Inflammatory macrophage treated with lipopolysaccharide for 1 hour (primary cell): ENCODE measurements around the gene APOL4.
"Not testable (repeated sequence)": the region's sequence is repeated elsewhere in the genome, so short reads cannot be mapped to it uniquely, and the experiment has no call there.

Source experiments
- DNase-seq, 2 donors: peaks; one replicate each; pipeline ENCODE4 v3.0.0-alpha.2; 2020 to 2022

APOL4 gene

DNA sequence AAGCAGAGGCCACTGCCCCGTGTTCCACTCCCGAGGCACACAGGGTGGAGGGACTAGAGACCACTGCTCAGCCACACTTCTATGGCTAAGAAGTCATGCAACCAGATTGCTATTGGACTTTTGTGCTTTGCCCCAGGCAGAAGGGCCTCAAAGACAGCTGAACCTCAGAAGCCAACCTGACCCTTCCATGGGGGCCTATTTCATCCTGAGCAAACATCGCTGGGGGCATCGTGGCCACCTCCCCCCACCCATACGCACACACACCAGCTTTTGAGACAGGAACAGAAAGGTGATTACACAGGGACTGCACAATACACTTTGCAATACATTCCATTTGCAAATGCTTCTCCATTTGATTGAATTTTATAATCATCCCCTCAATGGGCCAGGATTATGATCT is 4.0 kb upstream of the APOL4 start:
- not testable (repeated sequence) for DNase-seq

DNA sequence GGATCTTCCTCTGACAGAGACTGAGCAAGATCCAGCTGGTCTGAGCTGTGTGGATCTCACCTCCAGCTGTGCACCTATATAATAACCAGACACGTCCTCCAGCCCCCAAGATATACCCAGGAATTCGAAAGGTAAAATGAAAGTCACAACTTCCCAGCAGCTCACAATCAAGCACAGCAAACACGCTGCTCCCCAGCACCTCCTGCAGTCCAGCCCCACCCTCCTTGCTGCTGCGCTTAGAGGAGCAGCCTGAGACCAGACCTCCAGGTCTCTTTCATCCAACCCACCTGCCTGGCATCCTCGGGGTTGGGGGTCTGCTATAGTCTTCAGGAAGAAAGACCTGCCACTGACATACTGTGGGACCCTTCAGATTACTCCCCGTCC is 3.0 kb upstream of the APOL4 start:
- DNase-seq = no peak

DNA sequence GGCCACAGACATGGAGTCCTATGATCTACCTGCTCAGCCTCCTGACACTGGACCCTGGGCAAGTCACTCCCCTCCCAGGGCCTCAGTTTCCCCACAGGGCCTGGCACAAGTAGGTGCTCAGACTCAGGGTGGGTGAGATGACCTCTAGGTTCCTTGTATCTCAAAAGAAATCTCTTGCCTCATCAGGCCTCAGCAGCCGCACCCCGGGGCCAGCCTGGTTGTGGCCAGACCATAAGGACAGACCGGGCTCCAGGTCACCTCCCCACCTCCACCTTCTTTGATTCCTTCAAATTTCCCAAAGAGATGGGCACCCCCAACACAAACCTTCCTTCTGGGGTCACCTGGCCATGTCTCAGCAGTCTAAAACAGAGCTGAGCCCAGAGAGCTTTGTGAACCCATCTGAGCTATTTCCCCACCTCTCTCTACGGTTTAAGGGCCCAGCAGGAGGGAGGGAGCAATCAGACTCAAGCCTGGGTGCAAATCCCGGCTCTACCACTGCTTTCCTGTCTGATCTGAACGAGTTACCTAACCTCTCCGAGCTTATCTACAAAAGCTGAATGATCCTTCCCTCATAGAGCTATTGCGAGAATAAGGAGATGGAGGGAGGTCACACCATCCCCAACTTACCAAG is 2.5 kb upstream of the APOL4 start:
- DNase-seq = no peak

DNA sequence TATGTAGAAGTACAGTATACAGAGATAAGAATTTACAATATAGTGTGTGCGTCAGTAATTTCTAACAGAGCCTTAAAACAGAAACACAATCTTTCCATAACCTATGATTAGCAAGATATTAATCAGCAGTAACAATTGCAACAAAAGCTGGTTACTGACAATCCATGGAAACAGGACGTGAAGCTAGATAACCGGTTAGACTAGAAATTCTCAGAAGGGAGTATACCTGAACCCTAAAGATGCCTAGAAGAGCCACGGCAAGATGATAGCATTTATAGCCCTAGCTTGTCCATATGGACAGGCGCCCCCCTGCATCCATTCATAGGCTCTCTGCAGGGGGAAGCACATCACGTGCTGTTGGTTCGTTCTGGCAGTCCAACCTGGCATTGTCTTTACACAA is 1.8 kb upstream of the APOL4 start:
- not testable (repeated sequence) for DNase-seq

DNA sequence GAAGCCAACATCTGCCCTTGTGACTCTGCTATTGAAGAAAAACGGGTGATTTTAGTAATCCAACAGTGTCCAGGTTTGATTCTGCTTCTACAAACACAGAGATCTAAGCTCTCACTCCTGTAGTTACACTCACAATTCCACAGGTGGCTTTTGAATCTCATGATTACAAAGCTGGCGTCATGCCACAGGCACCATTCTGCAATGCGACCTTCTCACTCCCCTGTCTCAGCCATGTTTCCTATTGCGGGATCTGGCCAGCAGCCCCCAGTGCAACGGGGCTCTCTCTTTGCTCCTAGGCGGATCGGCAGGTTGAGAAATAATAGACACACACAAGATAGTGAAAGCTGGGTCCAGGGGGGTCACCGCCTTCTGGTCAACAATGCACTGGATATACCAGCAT is 1.3 kb upstream of the APOL4 start:
- DNase-seq = not testable (repeated sequence)

DNA sequence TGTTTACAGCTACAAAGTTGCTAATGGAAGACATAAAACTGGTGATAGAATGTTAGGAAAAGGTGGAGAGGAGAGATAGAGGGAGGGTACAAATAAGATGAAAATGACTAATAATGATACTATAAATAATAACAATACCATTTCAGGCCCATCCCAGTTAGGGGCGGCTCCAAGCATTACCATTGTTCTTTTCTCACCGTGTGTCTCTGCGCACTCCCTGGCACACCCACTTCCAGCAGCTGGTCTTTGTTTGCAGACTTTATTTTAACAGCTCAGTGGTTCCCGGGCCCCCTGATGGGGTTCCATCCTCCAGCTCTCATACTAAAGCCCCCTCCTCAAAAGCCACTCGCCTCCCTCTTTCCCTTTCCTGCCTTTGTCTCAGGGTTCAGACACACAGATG is 584 bp downstream of the APOL4 start:
- DNase-seq = not testable (repeated sequence)

DNA sequence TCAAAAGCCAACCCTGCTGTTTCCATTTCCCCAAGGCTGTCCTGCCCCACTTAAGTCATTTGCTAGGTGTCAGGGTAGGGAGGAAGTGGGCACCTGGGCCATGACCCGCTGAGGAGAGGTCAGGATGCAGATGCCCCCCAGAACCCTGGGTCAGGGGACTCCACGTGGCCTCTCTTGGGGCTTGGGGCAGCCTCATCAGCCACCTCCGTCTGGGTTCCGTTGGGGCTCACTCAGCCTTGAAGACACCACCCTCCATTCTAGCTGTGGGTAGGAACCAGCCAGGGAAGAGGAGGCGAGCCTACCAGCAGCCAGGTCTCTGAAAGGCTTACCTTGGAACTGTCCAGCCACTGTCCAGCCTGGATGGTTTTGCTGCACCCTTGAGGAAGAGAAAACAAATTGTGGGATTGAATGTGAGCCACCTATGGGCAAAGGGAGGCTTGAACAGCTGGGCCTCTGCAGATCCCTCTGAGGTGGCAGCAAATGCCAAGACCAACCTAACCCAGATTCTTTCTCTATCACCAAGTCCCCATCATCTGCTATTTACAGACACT is 2.5 kb downstream of the APOL4 start:
- DNase-seq = no peak

DNA sequence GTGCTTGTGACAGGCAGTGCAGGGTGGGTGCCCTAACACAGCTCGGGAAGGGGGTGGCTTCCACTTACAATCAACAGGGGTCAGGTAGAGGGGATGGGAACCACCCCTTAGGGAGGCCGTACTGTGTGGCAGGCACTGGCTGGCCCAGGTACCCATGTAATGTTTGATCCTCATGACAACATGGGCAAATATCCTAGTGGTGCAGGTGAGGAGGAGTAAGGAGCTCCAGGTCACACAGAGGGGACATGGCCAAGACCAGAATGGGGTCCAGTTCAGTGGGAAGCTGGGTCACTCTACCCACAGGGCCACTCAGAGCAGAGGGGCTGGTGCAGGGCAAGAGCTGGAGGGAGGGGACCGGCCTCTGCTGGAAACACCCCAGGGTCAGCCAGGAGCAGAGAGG is 3.1 kb downstream of the APOL4 start:
- no peak for DNase-seq

DNA sequence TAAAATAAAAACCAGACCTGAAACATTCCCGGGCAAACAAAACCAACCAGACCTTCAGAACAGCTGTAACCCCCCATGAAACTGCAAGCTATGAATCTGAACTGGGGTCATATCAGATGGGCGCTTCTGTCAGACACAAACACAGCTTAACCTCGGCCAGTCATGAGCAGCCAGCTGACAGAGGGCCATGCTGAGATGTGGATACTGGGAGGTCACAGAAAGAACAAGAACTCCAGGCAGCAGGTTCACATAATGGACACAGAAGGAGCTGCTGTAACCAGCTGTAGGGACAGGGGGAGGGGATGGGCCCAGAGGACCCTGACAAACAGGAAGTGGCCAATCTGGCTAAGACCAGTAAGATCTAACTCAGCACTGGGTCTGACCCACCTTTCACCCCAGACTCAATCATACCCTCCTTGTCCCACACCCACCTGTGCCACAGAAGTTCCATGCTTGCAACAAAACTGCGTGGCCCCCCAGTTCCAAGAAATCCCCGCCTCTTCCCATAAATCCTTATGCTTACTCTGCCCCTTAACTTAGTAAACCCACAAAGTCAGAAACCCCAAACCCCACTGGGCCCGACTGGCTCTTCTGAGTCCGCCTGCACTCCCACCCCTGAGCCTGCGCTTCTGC is 4.0 kb downstream of the APOL4 start:
- peak in 1 of 2 donors; percentile 15 for DNase-seq

DNA sequence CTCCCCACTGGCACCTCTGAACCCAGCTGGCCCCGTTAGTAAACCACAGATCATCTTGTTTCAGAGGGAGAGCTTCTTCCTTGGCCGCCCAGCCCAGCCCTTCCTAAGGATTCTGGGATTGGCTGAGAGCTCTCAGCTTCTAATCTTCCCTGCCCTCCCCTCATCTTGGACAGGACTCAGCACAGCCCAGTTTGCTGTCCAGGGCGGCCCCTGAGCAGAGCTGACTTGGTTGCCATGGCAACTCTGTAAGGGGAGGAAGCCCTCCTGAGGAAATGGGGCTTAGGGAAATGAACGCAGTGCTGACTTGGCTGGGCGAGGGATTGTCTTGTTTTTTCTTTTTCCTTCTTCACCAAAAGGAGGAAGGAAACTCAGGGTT is 4.6 kb downstream of the APOL4 start:
- peak in 1 of 2 donors; percentile 40 for DNase-seq

DNA sequence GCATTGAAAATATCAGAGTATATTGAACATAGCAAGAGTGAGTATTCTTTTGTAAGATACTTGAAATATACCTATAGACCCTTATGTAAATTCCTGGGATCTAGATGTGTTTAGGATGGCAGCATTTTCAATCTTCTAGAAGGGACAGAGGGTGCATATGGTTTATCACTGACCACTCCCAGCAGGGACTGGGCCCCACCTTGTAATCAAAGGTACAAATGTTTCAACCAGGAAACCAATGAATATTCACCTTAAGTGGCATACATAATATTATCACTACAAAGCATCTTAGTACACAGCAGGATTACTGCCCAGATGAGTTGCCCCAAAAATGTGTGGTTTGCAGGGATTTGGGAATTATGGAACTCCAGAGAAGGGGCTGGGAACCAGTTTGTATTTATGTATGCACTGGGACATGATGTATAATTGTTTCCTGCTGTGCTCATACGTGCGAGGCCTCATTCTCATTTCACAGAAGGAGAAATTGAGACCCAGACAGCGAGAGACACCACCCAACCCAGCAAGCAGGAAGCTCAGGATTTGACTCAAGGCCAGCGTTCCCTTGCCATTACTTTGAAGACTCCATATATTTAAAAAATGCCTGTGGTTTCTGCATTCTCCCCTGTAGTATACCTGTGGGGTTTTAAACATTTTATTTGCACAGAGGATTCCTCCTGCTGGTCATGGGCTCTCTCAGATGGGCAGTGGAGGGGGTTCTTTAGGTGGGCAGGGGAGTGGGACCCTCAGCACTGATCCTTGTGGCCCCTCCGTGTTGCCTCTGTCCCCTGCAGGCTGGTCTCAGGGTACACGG is 5.2 kb downstream of the APOL4 start:
- no peak for DNase-seq

DNA sequence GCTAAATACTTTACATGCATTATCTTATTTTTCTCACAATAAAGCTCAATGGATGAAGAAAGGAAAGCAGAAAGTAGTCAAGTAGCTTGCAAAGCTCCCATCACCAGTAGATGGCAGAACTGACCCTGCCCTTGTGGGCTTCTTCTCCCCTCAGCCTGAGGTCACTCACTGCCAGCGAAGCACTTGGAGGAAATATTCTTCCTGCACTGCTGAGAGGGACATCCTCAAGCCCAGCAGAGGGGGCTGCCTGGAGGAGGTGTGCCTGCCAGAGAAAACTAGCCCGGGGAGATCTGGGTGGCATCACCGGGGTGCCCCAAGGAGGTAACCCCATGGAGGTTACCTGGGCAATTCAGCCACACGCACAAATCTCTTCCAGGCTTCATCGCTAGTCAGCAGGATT is 6.6 kb downstream of the APOL4 start:
- DNase-seq = peak; percentile 57 to 64

DNA sequence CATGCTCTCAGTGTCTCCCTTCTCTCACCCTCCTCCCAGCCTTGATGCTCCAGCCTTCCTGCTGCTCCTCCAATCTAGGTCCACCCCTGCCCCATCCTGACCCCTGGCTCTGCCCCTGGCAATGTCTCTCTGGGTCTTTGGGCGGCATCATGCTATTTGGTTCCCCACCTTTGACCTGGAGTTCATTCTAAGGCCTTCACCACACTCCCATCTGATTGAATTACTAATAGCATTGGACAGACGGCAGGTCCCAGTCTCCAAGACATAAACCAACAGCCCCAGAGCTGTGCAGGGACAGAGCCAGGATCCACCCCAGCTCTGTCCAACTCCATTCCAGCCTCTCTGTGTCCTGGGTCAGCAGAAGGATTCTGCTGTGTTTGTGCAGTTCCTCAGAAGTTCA is 7.2 kb downstream of the APOL4 start:
- no peak for DNase-seq

DNA sequence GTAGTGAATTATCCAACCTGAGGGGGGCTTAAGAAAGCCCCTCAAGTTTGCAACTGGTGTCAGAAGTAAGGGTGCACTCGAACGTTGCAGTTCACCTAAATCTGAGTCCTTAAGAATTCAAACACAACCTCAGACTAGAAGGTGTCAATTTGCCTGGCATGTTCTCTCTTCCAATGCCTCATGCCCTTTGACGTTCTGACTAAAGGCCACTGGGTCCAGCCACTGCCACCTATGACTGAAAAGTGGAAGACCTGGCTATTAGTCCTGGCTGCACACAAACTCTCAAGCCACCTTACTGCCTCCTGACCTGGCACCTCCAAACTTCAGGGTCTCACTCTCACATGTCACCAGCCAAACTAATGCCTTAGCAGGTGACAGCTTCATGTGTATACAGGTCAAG is 8.0 kb downstream of the APOL4 start:
- DNase-seq = no peak

DNA sequence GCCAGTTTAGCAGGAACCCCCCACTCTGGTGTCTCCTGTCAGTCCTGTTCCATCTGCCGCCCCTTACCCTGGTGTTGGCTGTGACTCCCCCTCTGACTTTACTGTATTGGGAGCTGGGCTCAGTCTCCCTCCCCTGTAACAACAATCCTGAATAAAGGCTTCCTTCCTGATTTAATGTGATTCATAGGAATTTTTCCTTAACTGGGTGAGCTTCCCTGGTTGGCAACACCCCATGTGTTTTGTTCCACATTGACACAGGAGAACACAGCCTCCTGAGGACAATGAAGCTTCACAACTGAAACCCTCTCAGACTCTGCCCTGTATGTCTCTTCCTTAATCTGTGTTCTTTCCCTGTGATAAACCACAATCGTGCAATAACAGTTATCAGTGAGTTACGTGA is 8.4 kb downstream of the APOL4 start:
- DNase-seq = no peak

DNA sequence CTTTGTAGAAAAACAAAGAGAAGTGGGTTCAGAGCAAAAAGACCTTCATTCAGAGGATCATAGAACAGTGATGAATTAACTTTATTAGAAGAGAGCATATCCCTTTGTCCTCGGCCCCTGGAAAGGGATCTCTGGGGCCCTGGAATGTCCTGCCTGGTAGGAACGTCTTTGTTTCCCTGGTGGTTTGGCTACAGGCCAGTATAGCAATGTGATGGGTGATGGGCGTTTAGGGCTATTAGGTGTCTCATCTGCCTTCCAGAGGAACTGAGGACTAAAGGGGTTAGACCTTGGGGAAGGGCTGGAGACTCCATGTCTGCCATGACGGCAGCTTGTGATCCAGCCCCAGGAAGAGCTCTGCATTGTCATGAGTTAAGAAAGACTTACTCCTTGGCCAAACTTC is 9.1 kb downstream of the APOL4 start:
- no peak for DNase-seq

DNA sequence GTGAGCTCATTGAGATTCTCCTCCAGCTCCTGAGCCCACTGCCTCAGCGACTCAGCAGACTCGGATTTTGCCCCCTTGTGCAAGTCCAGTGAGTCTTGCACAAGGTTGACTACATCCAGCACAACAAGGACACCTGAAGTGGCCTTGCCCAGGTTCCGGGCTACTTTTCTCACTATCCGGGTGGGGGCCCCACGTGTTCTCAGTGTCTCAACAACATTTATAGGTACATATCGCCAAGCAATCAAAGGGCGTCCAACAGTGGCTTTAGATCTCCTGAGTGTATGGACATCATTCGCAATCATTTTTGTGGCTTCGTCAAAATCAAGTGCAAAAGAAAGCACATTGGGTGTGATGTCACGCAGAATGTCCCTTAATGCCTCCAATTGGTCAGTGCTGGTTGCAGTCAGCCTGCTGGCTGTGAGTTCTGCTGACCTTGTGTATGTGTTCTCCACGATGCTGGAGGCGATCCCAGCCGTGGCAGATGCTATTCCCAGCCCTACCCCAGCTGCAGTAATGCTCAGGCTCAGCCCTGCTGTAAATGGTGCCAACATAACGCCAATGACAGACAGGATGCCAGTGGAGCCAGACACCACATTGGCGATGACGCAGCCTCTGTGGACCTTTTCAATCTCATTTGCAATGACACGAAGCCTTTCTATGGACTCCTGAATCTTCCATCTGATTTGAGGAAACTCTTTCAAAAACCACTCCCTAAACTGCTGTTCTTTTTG is 10.3 kb downstream of the APOL4 start:
- DNase-seq = no peak

DNA sequence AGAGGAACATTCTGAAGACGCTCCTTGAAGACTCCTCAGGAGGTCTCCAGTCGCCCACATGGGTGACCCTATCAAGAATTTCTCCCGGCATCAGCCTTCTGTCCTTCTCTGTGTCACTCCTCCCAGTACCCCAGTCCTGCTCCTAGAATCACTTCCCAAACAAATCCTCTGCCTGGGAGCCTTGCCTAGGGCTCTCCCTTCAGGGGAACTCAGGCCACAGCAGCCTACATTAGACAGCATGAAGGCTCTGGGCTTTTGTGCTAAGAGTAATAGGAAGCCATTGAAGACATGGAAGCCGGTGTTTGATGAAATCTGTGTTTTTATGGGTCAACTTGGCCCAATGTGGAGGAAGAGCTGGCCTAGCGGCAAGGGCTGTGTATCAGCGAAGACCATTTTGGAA is 13.7 kb downstream of the APOL4 start:
- DNase-seq = not testable (repeated sequence)

DNA sequence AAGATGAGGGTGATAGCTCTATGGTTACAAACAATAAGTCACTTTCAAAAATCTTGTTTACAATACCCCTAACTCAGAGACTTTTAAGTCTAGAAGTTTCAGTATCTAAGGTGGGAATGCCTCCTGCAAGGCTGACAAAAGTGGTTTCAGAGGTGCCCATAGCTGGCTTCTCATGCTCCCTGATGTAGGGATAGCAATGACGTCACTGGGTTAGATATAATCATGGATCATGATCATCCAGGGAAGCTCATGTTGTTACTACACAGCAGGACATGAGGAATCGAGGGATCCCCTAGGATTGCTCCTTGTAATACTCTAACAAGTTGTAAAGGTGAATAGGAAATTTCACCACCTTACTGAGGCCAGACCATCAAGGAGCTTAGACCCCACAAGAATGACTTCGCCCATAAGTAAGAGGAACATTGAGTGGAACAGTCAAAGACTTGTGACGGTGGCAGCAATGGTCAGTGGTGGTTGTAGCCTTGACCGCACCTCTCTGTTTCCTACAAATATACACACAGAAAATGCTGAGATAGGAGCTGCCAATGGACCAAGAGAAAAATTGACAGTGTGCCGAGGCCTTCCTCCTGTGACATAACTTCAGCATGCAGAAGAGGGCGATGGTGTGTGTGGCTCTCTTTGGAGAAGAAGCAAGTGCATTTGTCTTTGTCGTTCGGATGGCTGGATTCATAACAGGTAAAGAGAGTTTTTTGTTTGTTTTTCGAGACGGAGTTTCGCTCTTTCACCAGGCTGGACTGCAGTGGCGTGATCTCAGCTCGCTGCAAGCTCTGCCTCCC is 15.6 kb downstream of the APOL4 start:
- no peak for DNase-seq

DNA sequence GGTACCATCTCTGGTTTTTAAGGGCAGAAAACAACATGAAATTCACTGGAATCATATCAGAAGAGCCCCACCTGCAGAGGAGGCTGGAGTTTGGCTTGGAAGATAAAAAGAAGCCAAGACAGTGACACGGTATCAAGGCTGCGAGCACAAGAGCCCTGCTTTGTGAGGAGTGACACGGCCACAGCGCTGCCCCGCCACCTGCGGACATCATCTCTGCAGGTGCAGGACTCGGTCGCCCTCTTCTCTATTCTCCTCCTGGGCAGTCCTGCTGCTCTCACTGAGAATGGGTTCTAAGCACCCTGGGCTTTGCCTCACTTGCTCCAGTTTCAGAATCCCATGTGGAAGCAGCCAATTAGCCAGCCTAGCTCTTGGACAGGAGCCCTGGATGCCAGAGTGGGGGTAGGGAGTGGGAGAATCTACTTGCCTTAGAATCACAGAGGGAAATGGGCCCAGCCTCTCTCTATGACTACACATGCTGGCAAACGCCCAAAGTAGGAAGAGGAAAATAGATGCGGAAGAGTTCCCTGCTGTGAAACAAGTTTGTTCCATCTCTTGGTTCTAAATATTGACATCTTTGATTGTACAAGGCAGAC is 17.1 kb downstream of the APOL4 start:
- DNase-seq = no peak

DNA sequence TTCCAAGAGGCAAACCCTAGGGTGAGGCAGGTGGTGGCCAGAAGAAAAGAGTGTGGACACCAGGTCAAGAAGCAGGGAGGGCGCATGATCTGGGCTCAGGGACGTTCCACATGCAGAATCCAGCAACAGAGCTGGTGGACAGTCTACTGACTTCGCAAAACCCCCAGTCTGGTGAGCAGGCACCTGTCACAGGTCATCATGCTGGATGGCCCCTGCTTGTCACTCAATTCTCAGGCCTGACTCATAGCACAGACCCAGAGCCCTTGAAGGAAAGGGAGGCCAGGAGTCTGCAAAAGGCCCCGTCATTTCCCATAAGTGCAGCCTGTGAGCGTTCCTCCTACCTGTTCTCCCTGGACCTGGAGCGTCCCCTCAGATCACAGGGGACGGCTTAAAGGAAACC is 18.2 kb downstream of the APOL4 start:
- no peak for DNase-seq

DNA sequence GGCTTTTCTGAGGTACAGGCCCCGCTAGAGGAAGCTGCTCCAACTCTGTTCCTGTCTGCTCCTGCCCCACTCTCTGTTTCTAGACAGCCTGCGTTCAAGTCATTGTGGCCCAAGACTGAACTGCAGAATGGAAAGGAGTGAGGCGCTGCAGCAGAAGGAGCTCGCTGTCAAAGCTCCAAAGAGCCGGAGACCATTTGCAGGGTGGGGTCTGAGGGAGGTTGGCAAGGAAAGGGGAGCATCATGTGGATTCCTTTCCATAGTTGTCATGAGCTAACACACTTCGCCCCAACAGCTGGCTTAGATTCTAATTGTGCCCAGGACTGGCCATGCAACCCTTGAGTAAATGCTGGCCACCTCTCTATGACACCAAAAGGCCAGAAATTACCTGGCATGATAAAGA is 18.8 kb downstream of the APOL4 start:
- DNase-seq = no peak
